Panc1 (cell line): ENCODE data around the gene SOX1. TPM values are rescaled to one million over a fixed set of nuclear protein-coding genes. Genes with fewer than 3 reads are reported as not detected.

Experiments used
- ATAC-seq: fragments of 200-7000 bp; cut with Tn5 transposase; 2 replicates; pipeline ENCODE4 v1.9.1; 2020; ENCODE audit warnings: mild to moderate bottlenecking, moderate library complexity
- BruUV-seq: library from RNA; stranded (reverse); fragments of 400-500 nt; replicated peaks from 2 replicates; lab custom pipeline; 2021; lab: Mats Ljungman, UMichigan
- CTCF ChIA-PET: fragments of 300-600 bp; sonication (Branson Sonifier 250); formaldehyde crosslinking; loops from one replicate; lab custom pipeline; 2022; ENCODE audit warnings: antibody characterized with exemption; lab: Charles Lee
- POLR2A ChIA-PET: fragments of 300-600 bp; sonication (Branson Sonifier 250); formaldehyde crosslinking; loops from one replicate; lab custom pipeline; 2022; ENCODE audit warnings: antibody characterized with exemption; lab: Charles Lee
- DNase-seq: peaks from one replicate; pipeline ENCODE4 v3.0.0-alpha.2; 2010; ENCODE audit warnings: low read depth, low spot score
- H3K27ac ChIP-seq: 2 replicates; pipeline ENCODE4 v1.5.1; 2011; ENCODE audit warnings: mild to moderate bottlenecking, low read length, inconsistent platforms
- H3K27me3 ChIP-seq: fragments of 200-500 bp; sonication (Bioruptor generic); 2 replicates; pipeline ENCODE4 v1.6.0; 2014; ENCODE audit warnings: low read length, inconsistent platforms; ENCODE audit not compliant: control insufficient read depth, insufficient read depth
- H3K36me3 ChIP-seq: fragments of 200-500 bp; sonication (Bioruptor generic); 2 replicates; pipeline ENCODE4 v1.5.1; 2014; ENCODE audit warnings: inconsistent platforms, mild to moderate bottlenecking, low read length, moderate library complexity; ENCODE audit not compliant: control insufficient read depth, insufficient read depth
- H3K4me1 ChIP-seq: 2 replicates; pipeline ENCODE4 v1.5.1; 2011; ENCODE audit warnings: inconsistent platforms, mild to moderate bottlenecking, low read length, moderate library complexity; ENCODE audit not compliant: control insufficient read depth, insufficient read depth
- H3K4me3 ChIP-seq, 2 experiments: 2 replicates each; pipeline ENCODE4 v1.5.1; 2011 to 2012; ENCODE audit warnings: low read depth in 2 of 2, low read length in 2 of 2, mild to moderate bottlenecking in 2 of 2, inconsistent platforms in 1 of 2, moderate library complexity in 1 of 2
- H3K9me3 ChIP-seq: fragments of 200-500 bp; sonication (Bioruptor generic); 2 replicates; pipeline ENCODE4 v1.5.1; 2014; ENCODE audit warnings: low read depth, mild to moderate bottlenecking, inconsistent platforms, low read length, moderate library complexity; ENCODE audit not compliant: control insufficient read depth, insufficient read depth
- POLR2AphosphoS5 ChIP-seq: IDR thresholded peaks from 2 replicates; pipeline ENCODE4 v1.6.1; 2012; ENCODE audit warnings: mild to moderate bottlenecking, low read depth, low read length, moderate library complexity
- SIN3A ChIP-seq: IDR thresholded peaks from 2 replicates; pipeline ENCODE4 v1.6.1; 2012; ENCODE audit warnings: low read depth, mild to moderate bottlenecking, low read length, moderate library complexity, borderline replicate concordance; ENCODE audit not compliant: insufficient read depth
- TCF7L2 ChIP-seq: IDR thresholded peaks from 2 replicates; pipeline ENCODE4 v1.6.1; 2011; ENCODE audit warnings: mild to moderate bottlenecking, low read depth, low read length, inconsistent platforms
- in situ Hi-C: cut with HindIII; loops from 2 replicates; pipeline ENCODE4 v1.10.0; 2016; ENCODE audit warnings: low sequenced_read_pairs, low pct_unique_long_range_greater_than_20kb
- intact Hi-C: fragments of 100-400 bp; cut with micrococcal nuclease; formaldehyde crosslinking; loops from one replicate; pipeline ENCODE4 v1.10.0; 2022; ENCODE audit not compliant: unreplicated experiment
- total RNA-seq: library from RNA; stranded (reverse); gene quantifications from one replicate; pipeline ENCODE4 v1.2.1, GENCODE V29; 2021; ENCODE audit not compliant: unreplicated experiment
- TF ChIP-seq, protein P1 (sequence below): fragments of 450-650 bp; IDR thresholded peaks from 2 replicates; pipeline ENCODE4 v1.5.1; 2017; ENCODE audit warnings: mild to moderate bottlenecking
- TF ChIP-seq, protein P2 (sequence below), 2 experiments: IDR thresholded peaks; 2 replicates each; pipeline ENCODE4 v1.6.1; 2011 to 2012; ENCODE audit warnings: low read depth in 2 of 2, control low read depth in 1 of 2, low read length in 1 of 2, mild to moderate bottlenecking in 1 of 2, moderate library complexity in 1 of 2; ENCODE audit not compliant: insufficient read depth in 1 of 2

The SOX1 gene
- total RNA-seq, 1 experiment from 2014 or later, result not detected

DNA sequence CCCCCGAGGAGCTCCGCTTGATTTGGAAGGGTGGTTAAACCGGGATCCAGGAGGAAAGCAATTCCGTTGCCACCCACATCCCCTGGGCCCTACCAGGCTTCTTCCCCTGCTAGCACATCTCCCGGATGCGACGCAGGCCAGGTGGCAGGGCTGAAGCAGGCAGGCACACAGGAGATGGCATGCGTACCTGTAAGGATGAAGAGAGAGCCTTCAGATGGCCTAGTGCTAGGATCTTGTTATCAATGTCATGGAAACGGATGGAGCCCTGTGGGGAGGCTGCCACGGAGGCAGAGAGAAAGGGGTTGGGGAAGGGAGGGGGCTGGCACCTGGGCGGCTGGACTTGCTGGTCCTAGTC is 8.5 kb upstream of the SOX1 start:
- POLR2A ChIA-PET, result no interaction called here

DNA sequence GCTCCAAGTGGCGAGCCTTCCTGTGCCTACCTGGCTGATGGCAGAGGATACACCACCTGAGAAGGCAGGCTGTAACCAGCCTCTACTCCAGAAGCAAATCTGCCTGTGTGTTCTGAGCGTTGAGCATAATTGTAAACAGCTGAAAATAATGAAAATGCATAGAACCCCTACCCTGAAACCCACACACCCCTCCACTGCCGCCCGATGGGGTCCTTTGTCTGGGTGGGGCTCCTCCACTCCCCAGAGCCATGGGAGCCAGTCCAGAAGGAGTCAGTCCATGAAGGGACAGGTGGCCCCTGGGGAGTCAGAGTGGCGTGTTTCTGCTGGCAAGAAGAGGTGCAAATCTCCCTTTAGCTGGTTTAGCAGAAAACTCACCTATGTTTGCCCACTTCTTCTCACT is 8.0 kb upstream of the SOX1 start:
- in situ Hi-C loops (no loop called here), intact Hi-C loops (no loop called here)
- DNase-seq (no peak), ATAC-seq (no peak)
- Histone ChIP-seq H3K36me3 (no peaks in the 10 kb centered on the region), H3K4me3 (no peak overlapping the region), H3K4me1 (no peaks in the 10 kb centered on the region), H3K27me3 (no peaks in the 10 kb centered on the region; the same call in 1 of the 2 replicates), H3K27ac (no peak overlapping the region), H3K9me3 (no peaks in the 10 kb centered on the region)
- POLR2A ChIA-PET, result no interaction called here
- no TSS peak for BruUV-seq
- CTCF ChIA-PET, result no interaction called here
- TF ChIP-seq SIN3A, result no peak
- TF ChIP-seq, protein P1, sequence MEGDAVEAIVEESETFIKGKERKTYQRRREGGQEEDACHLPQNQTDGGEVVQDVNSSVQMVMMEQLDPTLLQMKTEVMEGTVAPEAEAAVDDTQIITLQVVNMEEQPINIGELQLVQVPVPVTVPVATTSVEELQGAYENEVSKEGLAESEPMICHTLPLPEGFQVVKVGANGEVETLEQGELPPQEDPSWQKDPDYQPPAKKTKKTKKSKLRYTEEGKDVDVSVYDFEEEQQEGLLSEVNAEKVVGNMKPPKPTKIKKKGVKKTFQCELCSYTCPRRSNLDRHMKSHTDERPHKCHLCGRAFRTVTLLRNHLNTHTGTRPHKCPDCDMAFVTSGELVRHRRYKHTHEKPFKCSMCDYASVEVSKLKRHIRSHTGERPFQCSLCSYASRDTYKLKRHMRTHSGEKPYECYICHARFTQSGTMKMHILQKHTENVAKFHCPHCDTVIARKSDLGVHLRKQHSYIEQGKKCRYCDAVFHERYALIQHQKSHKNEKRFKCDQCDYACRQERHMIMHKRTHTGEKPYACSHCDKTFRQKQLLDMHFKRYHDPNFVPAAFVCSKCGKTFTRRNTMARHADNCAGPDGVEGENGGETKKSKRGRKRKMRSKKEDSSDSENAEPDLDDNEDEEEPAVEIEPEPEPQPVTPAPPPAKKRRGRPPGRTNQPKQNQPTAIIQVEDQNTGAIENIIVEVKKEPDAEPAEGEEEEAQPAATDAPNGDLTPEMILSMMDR, result no peak
- no peak for TF ChIP-seq TCF7L2
- TF ChIP-seq, protein P2, sequence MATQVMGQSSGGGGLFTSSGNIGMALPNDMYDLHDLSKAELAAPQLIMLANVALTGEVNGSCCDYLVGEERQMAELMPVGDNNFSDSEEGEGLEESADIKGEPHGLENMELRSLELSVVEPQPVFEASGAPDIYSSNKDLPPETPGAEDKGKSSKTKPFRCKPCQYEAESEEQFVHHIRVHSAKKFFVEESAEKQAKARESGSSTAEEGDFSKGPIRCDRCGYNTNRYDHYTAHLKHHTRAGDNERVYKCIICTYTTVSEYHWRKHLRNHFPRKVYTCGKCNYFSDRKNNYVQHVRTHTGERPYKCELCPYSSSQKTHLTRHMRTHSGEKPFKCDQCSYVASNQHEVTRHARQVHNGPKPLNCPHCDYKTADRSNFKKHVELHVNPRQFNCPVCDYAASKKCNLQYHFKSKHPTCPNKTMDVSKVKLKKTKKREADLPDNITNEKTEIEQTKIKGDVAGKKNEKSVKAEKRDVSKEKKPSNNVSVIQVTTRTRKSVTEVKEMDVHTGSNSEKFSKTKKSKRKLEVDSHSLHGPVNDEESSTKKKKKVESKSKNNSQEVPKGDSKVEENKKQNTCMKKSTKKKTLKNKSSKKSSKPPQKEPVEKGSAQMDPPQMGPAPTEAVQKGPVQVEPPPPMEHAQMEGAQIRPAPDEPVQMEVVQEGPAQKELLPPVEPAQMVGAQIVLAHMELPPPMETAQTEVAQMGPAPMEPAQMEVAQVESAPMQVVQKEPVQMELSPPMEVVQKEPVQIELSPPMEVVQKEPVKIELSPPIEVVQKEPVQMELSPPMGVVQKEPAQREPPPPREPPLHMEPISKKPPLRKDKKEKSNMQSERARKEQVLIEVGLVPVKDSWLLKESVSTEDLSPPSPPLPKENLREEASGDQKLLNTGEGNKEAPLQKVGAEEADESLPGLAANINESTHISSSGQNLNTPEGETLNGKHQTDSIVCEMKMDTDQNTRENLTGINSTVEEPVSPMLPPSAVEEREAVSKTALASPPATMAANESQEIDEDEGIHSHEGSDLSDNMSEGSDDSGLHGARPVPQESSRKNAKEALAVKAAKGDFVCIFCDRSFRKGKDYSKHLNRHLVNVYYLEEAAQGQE (IDR thresholded peaks at IDR 0.05; ENCODE audit: insufficient read depth in 1 of 2, low read depth in 2 of 2, low read length in 1 of 2), result no peak
- no peak for TF ChIP-seq POLR2AphosphoS5

More for the DNA sequence above, 8.5 kb upstream of the SOX1 start:
- in situ Hi-C loops (no loop called here), intact Hi-C loops (no loop called here)
- ATAC-seq (no peak), DNase-seq (no peak)
- TF ChIP-seq SIN3A (no peak), TCF7L2 (no peak), POLR2AphosphoS5 (no peak)
- TF ChIP-seq, protein P2 (IDR thresholded peaks at IDR 0.05; ENCODE audit: insufficient read depth in 1 of 2, low read depth in 2 of 2, low read length in 1 of 2), result no peak
- TF ChIP-seq, protein P1, result no peak
- CTCF ChIA-PET, result no interaction called here
- no TSS peak for BruUV-seq
- H3K4me3 ChIP-seq, result no peak overlapping the region
- H3K4me1 ChIP-seq, result no peaks in the 10 kb centered on the region
- no peak overlapping the region for H3K27ac ChIP-seq
- H3K27me3 ChIP-seq, result no peaks in the 10 kb centered on the region; the same call in 1 of the 2 replicates
- H3K36me3 ChIP-seq, result no peaks in the 10 kb centered on the region
- no peaks in the 10 kb centered on the region for H3K9me3 ChIP-seq
